Natural killer cell (primary cell): Measurements from ENCODE around the gene CRYBA4. TPM values are rescaled to one million over a fixed set of nuclear protein-coding genes. Genes with fewer than 3 reads are reported as not detected.

Experiments used
- ATAC-seq, 3 donors: fragments of 150-1000 bp in 2 of 3; fragments of 200-7000 bp in 1 of 3; cut with Tn5 transposase; 1 replicate in 1 of 3; 2 replicates in 2 of 3; pipeline ENCODE4 v1.10.0; 2021; ENCODE audit warnings: mild to moderate bottlenecking in 2 of 3, moderate library complexity in 2 of 3
- DNase-seq, 2 donors: peaks; one replicate each; pipeline versions ENCODE4 v3.0.0 to v3.0.0-alpha.2; 2013 to 2021; ENCODE audit warnings: mixed read lengths in 1 of 2
- H3K27ac ChIP-seq: one replicate; pipeline ENCODE4 v1.5.1; 2013; ENCODE audit warnings: mild to moderate bottlenecking, low read length
- H3K27me3 ChIP-seq: one replicate; pipeline ENCODE4 v1.6.1; 2013; ENCODE audit warnings: low read length; ENCODE audit not compliant: control insufficient read depth, insufficient read depth
- H3K36me3 ChIP-seq: one replicate; pipeline ENCODE4 v1.6.1; 2013; ENCODE audit warnings: low read length; ENCODE audit not compliant: control insufficient read depth, insufficient read depth
- H3K4me1 ChIP-seq: one replicate; pipeline ENCODE4 v1.6.1; 2013; ENCODE audit warnings: low read length; ENCODE audit not compliant: control insufficient read depth, insufficient read depth
- H3K4me3 ChIP-seq: one replicate; pipeline ENCODE4 v1.5.1; 2013; ENCODE audit warnings: low read length
- H3K9me3 ChIP-seq: one replicate; pipeline ENCODE4 v1.6.1; 2013; ENCODE audit warnings: low read length; ENCODE audit not compliant: control insufficient read depth, insufficient read depth
- H3K27ac Mint-ChIP-seq, 2 donors: one replicate each; pipeline ENCODE4 v1.8.0; 2022; ENCODE audit warnings: mild to moderate bottlenecking in 2 of 2, mixed read lengths in 2 of 2, moderate library complexity in 1 of 2
- H3K27me3 Mint-ChIP-seq, 2 donors: one replicate each; pipeline ENCODE4 v1.8.0; 2022; ENCODE audit warnings: low read depth in 2 of 2, mixed read lengths in 2 of 2
- H3K36me3 Mint-ChIP-seq: one replicate; pipeline ENCODE4 v1.8.0; 2022; ENCODE audit warnings: mixed read lengths
- H3K4me1 Mint-ChIP-seq, 2 donors: one replicate each; pipeline ENCODE4 v1.8.0; 2022; ENCODE audit warnings: mixed read lengths in 2 of 2
- H3K4me3 Mint-ChIP-seq: one replicate; pipeline ENCODE4 v1.8.0; 2022; ENCODE audit warnings: mild to moderate bottlenecking, moderate library complexity, mixed read lengths
- H3K9me3 Mint-ChIP-seq, 2 donors: one replicate each; pipeline ENCODE4 v1.8.0; 2022; ENCODE audit warnings: mixed read lengths in 2 of 2
- WGBS: methylation state at CpG from one replicate; pipeline ENCODE4 v1.1.7; 2013; ENCODE audit warnings: missing lambda C conversion rate; ENCODE audit not compliant: insufficient coverage; 5-methylcytosine and 5-hydroxymethylcytosine counted together
- intact Hi-C: fragments of 100-400 bp; cut with micrococcal nuclease; formaldehyde crosslinking; loops from one replicate; pipeline ENCODE4 v1.14.2; 2022
- total RNA-seq, 4 donors: library from RNA; stranded (reverse); fragments of 120-200 nt in 1 of 4; gene quantifications; one replicate each; pipeline versions ENCODE4 v1.2.3 to v1.2.4, GENCODE V29; 2013 to 2022
- TF ChIP-seq, protein P1 (sequence below): fragments of 200-600 bp; IDR thresholded peaks from one replicate; pipeline ENCODE4 v1.8.0; 2022; ENCODE audit warnings: antibody characterized with exemption

Gene CRYBA4
- total RNA-seq, 3 donors from 2014 or later (not counting 1 experiment from before 2014, with no cell fraction given) = 0.59 TPM; not detected in 2

GRCh38 chr22:26662160-26662559, 40.4 kb downstream of the CRYBA4 start:
- no peak for DNase-seq

DNA sequence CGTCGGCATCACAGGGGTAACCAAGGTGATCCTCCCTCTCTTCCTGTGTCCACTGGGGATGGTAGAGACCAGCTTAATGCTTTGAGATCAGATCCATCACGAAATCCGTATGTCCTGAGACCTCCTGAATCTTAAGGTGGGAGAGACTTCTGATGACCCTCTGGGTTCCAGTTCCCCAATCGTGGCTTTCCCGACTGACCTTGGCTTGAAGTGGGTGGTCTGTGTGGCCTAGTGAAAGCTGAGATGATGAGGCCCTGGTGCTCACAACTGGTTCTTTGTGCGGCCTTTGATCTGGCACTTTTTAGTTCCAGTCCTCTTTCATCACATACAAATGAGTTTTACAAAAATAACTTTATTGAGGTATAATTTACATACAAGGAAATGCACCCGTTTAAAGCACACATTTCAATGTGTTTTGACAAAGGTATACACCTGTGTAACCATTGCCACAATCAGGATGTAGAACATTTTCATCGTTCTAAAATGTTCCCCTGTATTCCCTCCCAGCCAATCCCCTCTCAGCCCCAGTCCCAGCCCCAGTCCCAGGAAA, 41.7 kb downstream of the CRYBA4 start:
- intact Hi-C loops = no loop called here
- Mint-ChIP-seq H3K9me3 (no peaks in the 10 kb centered on the region), H3K4me1 (peaks cover 25 to 38% of the 10 kb centered on the region in 2 donors)

More at GRCh38 chr22:26662160-26662559, 40.4 kb downstream of the CRYBA4 start:
- Histone ChIP-seq H3K4me3 (no peak overlapping the region), H3K36me3 (no peaks in the 10 kb centered on the region), H3K4me1 (peaks cover 43% of the 10 kb centered on the region), H3K9me3 (no peaks in the 10 kb centered on the region), H3K27me3 (peaks cover 2% of the 10 kb centered on the region), H3K27ac (no peak overlapping the region)
- TF ChIP-seq, protein P1, sequence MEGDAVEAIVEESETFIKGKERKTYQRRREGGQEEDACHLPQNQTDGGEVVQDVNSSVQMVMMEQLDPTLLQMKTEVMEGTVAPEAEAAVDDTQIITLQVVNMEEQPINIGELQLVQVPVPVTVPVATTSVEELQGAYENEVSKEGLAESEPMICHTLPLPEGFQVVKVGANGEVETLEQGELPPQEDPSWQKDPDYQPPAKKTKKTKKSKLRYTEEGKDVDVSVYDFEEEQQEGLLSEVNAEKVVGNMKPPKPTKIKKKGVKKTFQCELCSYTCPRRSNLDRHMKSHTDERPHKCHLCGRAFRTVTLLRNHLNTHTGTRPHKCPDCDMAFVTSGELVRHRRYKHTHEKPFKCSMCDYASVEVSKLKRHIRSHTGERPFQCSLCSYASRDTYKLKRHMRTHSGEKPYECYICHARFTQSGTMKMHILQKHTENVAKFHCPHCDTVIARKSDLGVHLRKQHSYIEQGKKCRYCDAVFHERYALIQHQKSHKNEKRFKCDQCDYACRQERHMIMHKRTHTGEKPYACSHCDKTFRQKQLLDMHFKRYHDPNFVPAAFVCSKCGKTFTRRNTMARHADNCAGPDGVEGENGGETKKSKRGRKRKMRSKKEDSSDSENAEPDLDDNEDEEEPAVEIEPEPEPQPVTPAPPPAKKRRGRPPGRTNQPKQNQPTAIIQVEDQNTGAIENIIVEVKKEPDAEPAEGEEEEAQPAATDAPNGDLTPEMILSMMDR = no peak
- 98% methylated on average over 2 of the region's 2 CpGs for WGBS
- intact Hi-C loops = no loop called here
- ATAC-seq = no peak
- Mint-ChIP-seq H3K9me3 (no peaks in the 10 kb centered on the region), H3K27ac (no peak overlapping the region), H3K4me1 (peaks cover 37 to 49% of the 10 kb centered on the region in 2 donors), H3K4me3 (no peak overlapping the region), H3K27me3 (peaks cover 0 to 5% of the 10 kb centered on the region in 2 donors), H3K36me3 (no peaks in the 10 kb centered on the region)

DNA sequence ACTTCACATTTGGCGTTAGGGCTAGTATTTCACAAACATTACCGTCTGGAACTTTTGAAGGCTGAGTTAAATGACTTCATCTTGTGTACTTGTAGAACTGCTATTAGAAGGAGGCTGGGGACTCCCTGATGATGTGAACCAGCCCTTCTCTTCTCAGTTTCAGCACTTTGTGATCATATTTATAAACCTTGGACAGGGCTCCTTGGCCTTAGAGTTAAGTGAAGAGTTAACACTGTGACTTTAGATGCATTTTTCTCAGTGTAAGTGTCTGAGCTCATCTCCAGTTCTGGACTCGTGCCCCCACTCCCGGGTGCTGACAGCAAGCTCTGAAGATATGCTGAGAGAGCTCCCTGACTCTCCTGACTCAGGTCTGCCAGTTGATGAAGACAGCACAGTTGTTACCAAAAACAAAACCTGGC, 44.1 kb downstream of the CRYBA4 start:
- TF ChIP-seq, protein P1 = no peak
- Mint-ChIP-seq H3K4me1 (peaks cover 48 to 51% of the 10 kb centered on the region in 2 donors), H3K27me3 (no peaks in the 10 kb centered on the region), H3K36me3 (no peaks in the 10 kb centered on the region), H3K4me3 (peak overlapping the region; percentile 57), H3K9me3 (no peaks in the 10 kb centered on the region), H3K27ac (peak overlapping the region; percentile 82 to 88)
- no peak overlapping the region for H3K27ac ChIP-seq
- WGBS = 70% methylated on average over 3 of the region's 4 CpGs
- no peaks in the 10 kb centered on the region for H3K9me3 ChIP-seq
- H3K4me3 ChIP-seq = no peak overlapping the region
- H3K4me1 ChIP-seq = peaks cover 46% of the 10 kb centered on the region
- H3K27me3 ChIP-seq = no peaks in the 10 kb centered on the region
- intact Hi-C loops = loop anchor here (1.0 to 2.0 kb wide), 2 partner anchors 17 to 163 kb away; no protein-coding TSS in a partner anchor
- no peak for DNase-seq
- peak in 2 of 3 donors; percentile 16 to 35 for ATAC-seq
- H3K36me3 ChIP-seq = peaks cover 2% of the 10 kb centered on the region

More for the DNA sequence above, 41.7 kb downstream of the CRYBA4 start:
- 85% methylated on average over 8 of the region's 9 CpGs for WGBS
- Histone ChIP-seq H3K36me3 (peaks cover 2% of the 10 kb centered on the region), H3K4me1 (peaks cover 33% of the 10 kb centered on the region), H3K27me3 (no peaks in the 10 kb centered on the region), H3K9me3 (no peaks in the 10 kb centered on the region), H3K4me3 (no peak overlapping the region), H3K27ac (no peak overlapping the region)
- Mint-ChIP-seq H3K27me3 (no peaks in the 10 kb centered on the region), H3K4me3 (no peak overlapping the region), H3K36me3 (no peaks in the 10 kb centered on the region), H3K27ac (peak overlapping the region in 1 of 2 donors; percentile 88)
- TF ChIP-seq, protein P1 = no peak
- no peak for ATAC-seq
- DNase-seq = no peak

DNA sequence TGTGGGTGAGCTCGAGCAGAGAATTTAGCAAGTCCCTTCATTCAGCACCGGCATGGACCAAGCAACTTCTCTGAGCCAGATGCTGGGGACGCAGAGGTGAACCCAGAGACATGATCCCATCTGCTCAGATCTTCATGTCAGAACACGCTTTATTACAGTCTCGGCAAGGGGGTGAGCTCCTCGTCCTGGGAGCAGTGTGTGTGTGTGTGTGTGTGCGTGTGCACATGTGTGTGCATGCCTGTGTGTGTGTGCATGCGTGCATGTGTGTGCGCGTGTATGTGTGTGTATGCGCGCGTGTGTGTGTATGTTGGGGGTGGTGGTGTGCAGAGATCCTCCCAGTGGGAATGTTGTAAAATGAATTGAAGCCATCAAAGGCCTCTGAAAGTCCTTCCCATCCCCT, 45.4 kb downstream of the CRYBA4 start:
- no peak overlapping the region for H3K4me3 Mint-ChIP-seq
- intact Hi-C loops = no loop called here
- peaks cover 60% of the 10 kb centered on the region for H3K4me1 ChIP-seq
- H3K27ac Mint-ChIP-seq = no peak overlapping the region
- no peaks in the 10 kb centered on the region for H3K9me3 ChIP-seq
- H3K4me3 ChIP-seq = no peak overlapping the region
- TF ChIP-seq, protein P1 = no peak
- H3K27me3 ChIP-seq = no peaks in the 10 kb centered on the region
- ATAC-seq (no peak), DNase-seq (no peak)
- H3K9me3 Mint-ChIP-seq = no peaks in the 10 kb centered on the region
- H3K27me3 Mint-ChIP-seq = no peaks in the 10 kb centered on the region
- 98% methylated on average over 8 of the region's 13 CpGs for WGBS
- peaks cover 2% of the 10 kb centered on the region for H3K36me3 ChIP-seq
- H3K4me1 Mint-ChIP-seq = peaks cover 60 to 61% of the 10 kb centered on the region in 2 donors
- H3K27ac ChIP-seq = no peak overlapping the region
- H3K36me3 Mint-ChIP-seq = no peaks in the 10 kb centered on the region
